ENCODE data around the gene EXOSC5.

The EXOSC5 gene

DNA sequence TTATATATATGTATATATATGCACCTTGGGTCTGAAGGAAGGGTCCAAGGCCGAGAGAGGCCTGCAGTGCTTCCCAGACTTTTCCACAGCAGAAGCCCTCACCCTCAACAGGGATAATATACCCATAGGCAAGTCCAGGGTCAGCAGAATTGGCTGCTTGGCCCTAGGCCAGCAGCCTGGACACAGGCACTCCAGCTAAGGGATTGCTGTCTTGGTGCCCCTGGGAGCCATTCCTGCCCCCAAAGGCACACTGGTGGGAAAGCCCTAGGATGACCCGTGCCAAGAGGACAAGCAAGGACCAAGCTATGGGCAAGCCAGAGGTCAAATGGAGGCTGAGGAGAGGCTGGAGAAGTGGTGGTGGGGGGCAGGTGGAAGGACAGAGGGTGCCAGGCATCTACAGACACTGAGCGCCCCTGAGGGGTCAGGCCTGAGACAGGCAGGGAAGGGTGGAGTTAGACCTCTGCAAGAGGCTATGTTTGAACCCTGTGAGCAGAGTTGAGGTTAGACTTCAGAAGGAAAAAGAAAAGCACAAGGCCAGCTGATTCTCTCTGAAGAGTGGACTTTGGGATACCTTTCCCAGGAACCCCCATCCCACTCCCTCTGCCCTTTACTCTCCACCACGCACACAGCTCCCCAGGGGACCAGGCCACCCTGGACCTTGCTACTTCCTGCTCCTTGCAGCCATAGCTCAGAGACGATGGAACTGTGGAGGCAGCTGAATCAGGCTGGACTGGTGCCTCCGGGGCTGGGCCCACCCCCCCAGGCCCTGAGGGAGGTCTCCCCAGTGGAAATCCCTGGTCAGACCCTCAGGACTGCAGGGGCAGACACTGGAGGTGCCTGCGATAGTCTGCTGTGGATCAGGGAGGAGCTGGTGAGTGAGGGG, 45.6 kb upstream of the EXOSC5 start, which contains the start of gene ERICH4:
TSS of gene ERICH4 (plus strand) at position 684 of the 883 bp plus-strand sequence. CDS start at position 698, 14 bp downstream.
- Histone ChIP-seq H3K4me2 (ENCODE audit: low read depth, low read length, poor library complexity, severe bottlenecking) (no peak within 1 kb of the TSS), H4K20me1 (ENCODE audit: insufficient read depth, low read length, poor library complexity, severe bottlenecking) (no peaks in the 10 kb centered on the region), H3K4me1 (ENCODE audit: insufficient read depth, low read length, poor library complexity, severe bottlenecking) (peaks cover 12% of the 10 kb centered on the region), H3F3A (ENCODE audit: low read depth) (no peaks in the 10 kb centered on the region), H3K9me3 (ENCODE audit: insufficient read depth, low read depth, low read length) (no peaks in the 10 kb centered on the region), H3K36me3 (ENCODE audit: insufficient read depth, low read length) (no peaks in the 10 kb centered on the region), H2AFZ (ENCODE audit: low read length) (peak within 1 kb of the TSS; percentile 63; the same call in 1 of the 2 replicates), H3K9me2 (replicated peaks; ENCODE audit: low read depth, low read length) (no peaks in the 10 kb centered on the region), H3K9ac (ENCODE audit: low read depth, low read length, poor library complexity, severe bottlenecking) (no peak within 1 kb of the TSS), H3K79me2 (ENCODE audit: insufficient read depth, low read length) (peaks cover 15% of the 10 kb centered on the region; the same call in 1 of the 2 replicates), H3K4me3 (ENCODE audit: low read length, poor library complexity, severe bottlenecking) (no peak within 1 kb of the TSS), H3K27me3 (ENCODE audit: insufficient read depth, low read length, poor library complexity, severe bottlenecking) (no peaks in the 10 kb centered on the region)
- TF ChIP-seq EZH2phosphoT487 (IDR thresholded peaks at IDR 0.05; ENCODE audit: borderline replicate concordance), result no peak
- TF ChIP-seq, protein P1, sequence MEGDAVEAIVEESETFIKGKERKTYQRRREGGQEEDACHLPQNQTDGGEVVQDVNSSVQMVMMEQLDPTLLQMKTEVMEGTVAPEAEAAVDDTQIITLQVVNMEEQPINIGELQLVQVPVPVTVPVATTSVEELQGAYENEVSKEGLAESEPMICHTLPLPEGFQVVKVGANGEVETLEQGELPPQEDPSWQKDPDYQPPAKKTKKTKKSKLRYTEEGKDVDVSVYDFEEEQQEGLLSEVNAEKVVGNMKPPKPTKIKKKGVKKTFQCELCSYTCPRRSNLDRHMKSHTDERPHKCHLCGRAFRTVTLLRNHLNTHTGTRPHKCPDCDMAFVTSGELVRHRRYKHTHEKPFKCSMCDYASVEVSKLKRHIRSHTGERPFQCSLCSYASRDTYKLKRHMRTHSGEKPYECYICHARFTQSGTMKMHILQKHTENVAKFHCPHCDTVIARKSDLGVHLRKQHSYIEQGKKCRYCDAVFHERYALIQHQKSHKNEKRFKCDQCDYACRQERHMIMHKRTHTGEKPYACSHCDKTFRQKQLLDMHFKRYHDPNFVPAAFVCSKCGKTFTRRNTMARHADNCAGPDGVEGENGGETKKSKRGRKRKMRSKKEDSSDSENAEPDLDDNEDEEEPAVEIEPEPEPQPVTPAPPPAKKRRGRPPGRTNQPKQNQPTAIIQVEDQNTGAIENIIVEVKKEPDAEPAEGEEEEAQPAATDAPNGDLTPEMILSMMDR (conservative IDR thresholded peaks at IDR 0.05; ENCODE audit: low read length), result no peak

GRCh38 chr19:41441321-41441945, 44.3 kb upstream of the EXOSC5 start:
- TF ChIP-seq EZH2phosphoT487 (IDR thresholded peaks at IDR 0.05; ENCODE audit: borderline replicate concordance), result no peak
- TF ChIP-seq, protein P1 (conservative IDR thresholded peaks at IDR 0.05; ENCODE audit: low read length), result no peak
- H2AFZ ChIP-seq (ENCODE audit: low read length), result no peak overlapping the region

GRCh38 chr19:41439441-41440222, 42.5 kb upstream of the EXOSC5 start, which contains the start of gene DMAC2:
Gene DMAC2 (minus strand): TSS chr19:41439912. CDS start chr19:41439899, 13 bp downstream.
- peak within 1 kb of the TSS; percentile 91 for H3K4me2 ChIP-seq (ENCODE audit: low read depth, low read length, poor library complexity, severe bottlenecking)
- peak within 1 kb of the TSS; percentile 89 for H3K4me3 ChIP-seq (ENCODE audit: low read length, poor library complexity, severe bottlenecking)
- peaks cover 12% of the 10 kb centered on the region for H3K4me1 ChIP-seq (ENCODE audit: insufficient read depth, low read length, poor library complexity, severe bottlenecking)
- H3K9me3 ChIP-seq (ENCODE audit: insufficient read depth, low read depth, low read length), result no peaks in the 10 kb centered on the region
- peak within 1 kb of the TSS; percentile 85 for H2AFZ ChIP-seq (ENCODE audit: low read length)
- H3K9me2 ChIP-seq (replicated peaks; ENCODE audit: low read depth, low read length), result no peaks in the 10 kb centered on the region
- H4K20me1 ChIP-seq (ENCODE audit: insufficient read depth, low read length, poor library complexity, severe bottlenecking), result no peaks in the 10 kb centered on the region
- H3K9ac ChIP-seq (ENCODE audit: low read depth, low read length, poor library complexity, severe bottlenecking), result peak within 1 kb of the TSS; percentile 67
- no peaks in the 10 kb centered on the region for H3K36me3 ChIP-seq (ENCODE audit: insufficient read depth, low read length)
- no peaks in the 10 kb centered on the region for H3F3A ChIP-seq (ENCODE audit: low read depth)
- H3K79me2 ChIP-seq (ENCODE audit: insufficient read depth, low read length), result peaks cover 17% of the 10 kb centered on the region; the same call in 1 of the 2 replicates
- H3K27me3 ChIP-seq (ENCODE audit: insufficient read depth, low read length, poor library complexity, severe bottlenecking), result no peaks in the 10 kb centered on the region
- TF ChIP-seq, protein P1 (conservative IDR thresholded peaks at IDR 0.05; ENCODE audit: low read length), result peak; percentile 72
- TF ChIP-seq EZH2phosphoT487 (IDR thresholded peaks at IDR 0.05; ENCODE audit: borderline replicate concordance), result no peak

More at GRCh38 chr19:41441321-41441945, 44.3 kb upstream of the EXOSC5 start:
- Histone ChIP-seq H3K9me2 (replicated peaks; ENCODE audit: low read depth, low read length) (no peaks in the 10 kb centered on the region), H4K20me1 (ENCODE audit: insufficient read depth, low read length, poor library complexity, severe bottlenecking) (no peaks in the 10 kb centered on the region), H3K36me3 (ENCODE audit: insufficient read depth, low read length) (no peaks in the 10 kb centered on the region), H3K9me3 (ENCODE audit: insufficient read depth, low read depth, low read length) (no peaks in the 10 kb centered on the region), H3K4me2 (ENCODE audit: low read depth, low read length, poor library complexity, severe bottlenecking) (no peak overlapping the region), H3K4me1 (ENCODE audit: insufficient read depth, low read length, poor library complexity, severe bottlenecking) (peaks cover 12% of the 10 kb centered on the region), H3K79me2 (ENCODE audit: insufficient read depth, low read length) (peaks cover 17% of the 10 kb centered on the region; the same call in 1 of the 2 replicates), H3K27me3 (ENCODE audit: insufficient read depth, low read length, poor library complexity, severe bottlenecking) (no peaks in the 10 kb centered on the region), H3K4me3 (ENCODE audit: low read length, poor library complexity, severe bottlenecking) (no peak overlapping the region), H3K9ac (ENCODE audit: low read depth, low read length, poor library complexity, severe bottlenecking) (no peak overlapping the region), H3F3A (ENCODE audit: low read depth) (no peaks in the 10 kb centered on the region)
